Muscle of leg (tissue), 11 donors: Measurements from ENCODE around the gene CDKL1. TPM values are rescaled to one million over a fixed set of nuclear protein-coding genes. Genes with fewer than 3 reads are reported as not detected.
A peak's percentile ranks its signal among the peaks of the same experiment; 100 is the strongest.
"Not testable (repeated sequence)": the region's sequence is repeated elsewhere in the genome, so short reads cannot be mapped to it uniquely, and the experiment has no call there.

ENCODE experiments used
- DNase-seq: peaks from one replicate; pipeline ENCODE4 v3.0.0; 2013
- H3K27ac ChIP-seq: one replicate; pipeline ENCODE4 v1.5.1; 2013; ENCODE audit warnings: mild to moderate bottlenecking, low read length, control low read depth
- H3K27me3 ChIP-seq: one replicate; pipeline ENCODE4 v1.6.1; 2013; ENCODE audit warnings: low read length; ENCODE audit not compliant: control insufficient read depth, insufficient read depth
- H3K36me3 ChIP-seq: one replicate; pipeline ENCODE4 v1.6.1; 2013; ENCODE audit warnings: low read length; ENCODE audit not compliant: control insufficient read depth, insufficient read depth
- H3K4me1 ChIP-seq: one replicate; pipeline ENCODE4 v1.6.1; 2013; ENCODE audit warnings: low read length; ENCODE audit not compliant: control insufficient read depth, insufficient read depth
- H3K4me3 ChIP-seq: one replicate; pipeline ENCODE4 v1.5.1; 2013; ENCODE audit warnings: low read length, control low read depth
- H3K9me3 ChIP-seq: replicated peaks from 2 replicates; pipeline ENCODE4 v1.6.1; 2013; ENCODE audit warnings: low read depth, low read length; ENCODE audit not compliant: control insufficient read depth
- WGBS: methylation state at CpG from one replicate; pipeline ENCODE4 v1.1.5; 2013; ENCODE audit warnings: missing lambda C conversion rate; ENCODE audit not compliant: insufficient coverage; 5-methylcytosine and 5-hydroxymethylcytosine counted together
- polyA plus RNA-seq, 8 donors: library from polyadenylated mRNA; unstranded; fragments of 120-200 nt; gene quantifications; one replicate each; pipeline versions ENCODE4 v1.2.1 to v1.2.3, GENCODE V29; 2013; ENCODE audit warnings: inconsistent platforms in 1 of 8, low replicate concordance in 1 of 8; ENCODE audit not compliant: insufficient read length in 8 of 8, insufficient read depth in 1 of 8
- total RNA-seq: library from RNA; stranded (reverse); fragments of 120-200 nt; gene quantifications from one replicate; pipeline ENCODE4 v1.2.4, GENCODE V29; 2013

The CDKL1 gene
- total and polyA plus RNA-seq, 9 donors: 3.7 to 7.6 (median 4.8) TPM

DNA sequence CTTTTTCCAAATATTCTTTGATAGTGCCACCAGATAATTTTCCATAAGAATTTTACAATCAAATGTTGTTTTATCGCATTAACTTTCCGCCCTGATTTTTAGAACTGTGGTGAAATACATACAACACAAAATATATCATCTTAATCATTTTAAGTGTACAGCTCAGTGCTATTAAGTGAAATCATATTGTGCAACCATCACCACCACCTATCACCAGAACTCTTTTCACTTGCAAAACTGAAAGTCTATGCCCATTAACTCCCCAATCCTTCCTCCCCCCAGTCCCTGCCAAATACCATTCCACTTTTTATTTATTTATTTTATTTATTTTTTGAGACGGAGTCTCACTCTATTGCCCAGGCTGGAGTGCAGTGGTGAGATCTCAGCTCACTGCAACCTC lies 36.6 kb downstream of the CDKL1 start:
- no peak for DNase-seq
- Histone ChIP-seq H3K36me3 (peaks cover 6% of the 10 kb centered on the region), H3K4me3 (no peak overlapping the region), H3K9me3 (no peaks in the 10 kb centered on the region), H3K27me3 (no peaks in the 10 kb centered on the region), H3K27ac (no peak overlapping the region), H3K4me1 (peaks cover 11% of the 10 kb centered on the region)
- WGBS: no CpG with 5 or more reads among the region's 3 CpGs

DNA sequence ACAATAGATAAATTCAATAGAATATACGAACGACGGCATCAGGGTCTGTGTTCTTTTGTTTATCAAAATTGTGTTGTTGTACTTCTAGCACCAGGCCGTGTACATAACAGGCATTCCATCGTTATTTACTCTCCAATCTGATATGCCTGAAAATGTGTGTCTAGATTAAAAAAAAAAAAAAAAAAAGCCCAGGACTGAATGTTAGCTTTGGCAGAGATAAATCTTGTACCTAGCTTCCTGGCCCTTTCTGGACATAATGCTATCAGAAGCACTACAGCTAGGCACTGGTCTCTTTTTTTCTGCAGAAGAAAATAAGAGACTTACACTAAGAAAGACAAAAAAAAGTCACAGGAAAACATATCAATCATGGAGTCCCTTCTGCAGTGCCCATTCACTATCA lies 37.0 kb downstream of the CDKL1 start:
- H3K4me3 ChIP-seq: no peak overlapping the region
- H3K4me1 ChIP-seq: peaks cover 11% of the 10 kb centered on the region
- no CpG with 5 or more reads among the region's 5 CpGs for WGBS
- H3K36me3 ChIP-seq: peaks cover 6% of the 10 kb centered on the region
- no peaks in the 10 kb centered on the region for H3K9me3 ChIP-seq
- no peak overlapping the region for H3K27ac ChIP-seq
- no peaks in the 10 kb centered on the region for H3K27me3 ChIP-seq
- DNase-seq: no peak

DNA sequence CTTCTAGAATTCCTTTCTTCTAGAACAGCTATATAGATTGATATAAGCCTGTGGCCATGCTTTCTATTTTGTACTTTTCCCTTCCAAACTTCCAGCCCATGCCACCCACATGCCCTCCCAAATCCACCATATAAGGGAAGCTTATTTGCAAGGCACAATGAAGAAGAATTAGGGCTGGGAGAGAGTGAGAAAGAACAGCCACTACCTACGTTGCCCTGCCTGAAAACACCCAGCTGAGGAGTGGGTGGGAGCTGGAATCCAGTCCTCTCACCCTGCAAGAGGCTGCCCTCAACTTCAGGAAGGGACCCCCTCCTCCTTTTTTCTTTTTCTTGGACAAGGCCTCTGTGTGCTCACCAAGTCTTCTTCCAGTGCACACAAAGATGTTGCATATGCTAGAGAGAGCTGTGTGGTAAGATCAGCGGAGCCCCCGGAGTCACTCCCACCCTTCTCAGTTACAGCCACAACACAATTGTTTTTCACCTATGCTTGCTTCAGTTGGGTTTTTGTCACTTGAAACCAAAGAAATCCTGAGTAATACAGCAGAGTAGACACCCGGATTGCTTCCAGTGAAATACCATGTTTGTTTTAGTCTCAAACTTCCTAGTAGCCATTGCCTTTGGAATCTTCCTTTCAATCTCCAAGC lies 38.8 kb downstream of the CDKL1 start:
- no peak overlapping the region for H3K4me3 ChIP-seq
- H3K36me3 ChIP-seq: peaks cover 6% of the 10 kb centered on the region
- no peak for DNase-seq
- H3K27me3 ChIP-seq: no peaks in the 10 kb centered on the region
- H3K27ac ChIP-seq: no peak overlapping the region
- peaks cover 1% of the 10 kb centered on the region for H3K4me1 ChIP-seq
- 92% methylated on average over 3 of the region's 4 CpGs for WGBS
- no peaks in the 10 kb centered on the region for H3K9me3 ChIP-seq

DNA sequence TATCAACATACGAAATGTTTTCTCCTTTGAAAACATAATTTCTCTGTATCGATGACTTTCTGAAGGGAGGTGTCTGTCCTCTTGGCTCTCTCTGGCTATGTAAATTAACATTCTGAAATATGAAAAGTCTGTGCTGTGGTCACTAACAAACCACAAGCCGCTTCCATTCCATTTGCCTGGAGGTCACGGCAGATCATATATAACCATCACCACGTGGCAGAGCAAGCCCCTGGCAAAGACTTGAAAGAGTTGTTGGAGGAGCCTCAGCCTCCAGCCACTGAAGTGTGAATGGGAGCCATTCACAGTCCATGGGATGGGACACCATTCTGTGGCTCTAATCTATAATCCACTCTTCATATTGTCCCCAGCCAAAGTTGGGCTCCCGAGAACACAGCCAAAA lies 39.6 kb downstream of the CDKL1 start:
- no peaks in the 10 kb centered on the region for H3K27me3 ChIP-seq
- no CpG with 5 or more reads among the region's 6 CpGs for WGBS

DNA sequence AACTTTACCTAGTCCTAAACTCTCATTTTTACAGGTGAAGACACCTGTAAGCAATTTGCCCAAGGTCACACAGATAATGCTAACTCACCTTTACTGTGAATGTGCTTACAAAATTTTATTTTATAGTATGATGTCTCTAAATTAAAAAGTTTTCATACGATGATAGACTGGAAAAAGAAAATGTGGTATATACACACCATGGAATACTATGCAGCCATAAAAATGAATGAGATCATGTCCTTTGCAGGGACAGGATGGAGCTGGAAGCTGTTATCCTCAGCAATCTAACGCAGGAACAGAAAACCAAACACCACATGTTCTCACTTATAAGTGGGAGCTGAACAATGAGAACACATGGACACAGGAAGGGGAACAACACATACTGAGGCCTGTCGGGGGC lies 40.4 kb downstream of the CDKL1 start:
- no CpG with 5 or more reads among the region's 3 CpGs for WGBS
- not testable (repeated sequence) for DNase-seq, H3K9me3 ChIP-seq

More for the DNA sequence above, 39.6 kb downstream of the CDKL1 start:
- H3K36me3 ChIP-seq: peaks cover 6% of the 10 kb centered on the region
- H3K4me1 ChIP-seq: no peaks in the 10 kb centered on the region
- no peak overlapping the region for H3K27ac ChIP-seq
- no peaks in the 10 kb centered on the region for H3K9me3 ChIP-seq
- no peak for DNase-seq
- no peak overlapping the region for H3K4me3 ChIP-seq

DNA sequence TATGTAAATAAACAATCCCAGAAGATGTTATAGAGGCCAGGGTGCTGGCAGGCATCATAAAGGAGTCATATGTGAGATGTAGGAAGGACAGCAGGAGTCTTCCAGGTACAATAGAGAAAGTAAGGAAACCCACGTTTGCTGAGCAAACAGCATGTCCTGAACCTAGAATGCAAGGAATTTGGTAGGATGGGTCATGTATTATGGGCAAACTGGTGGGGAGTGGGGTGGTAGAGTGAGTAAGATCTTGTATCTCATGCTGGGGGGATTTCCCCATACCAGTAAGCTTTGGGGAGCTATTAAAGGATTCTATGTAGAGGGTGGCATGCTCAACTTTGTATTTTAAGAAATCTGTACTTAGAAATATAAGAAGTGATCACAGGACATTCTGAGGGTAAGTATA lies 41.0 kb downstream of the CDKL1 start:
- WGBS: 85% methylated on average over 1 of the region's 1 CpG

More for the DNA sequence above, 40.4 kb downstream of the CDKL1 start:
- H3K36me3 ChIP-seq, H3K27me3 ChIP-seq, H3K27ac ChIP-seq, H3K4me3 ChIP-seq, H3K4me1 ChIP-seq: not testable (repeated sequence)

DNA sequence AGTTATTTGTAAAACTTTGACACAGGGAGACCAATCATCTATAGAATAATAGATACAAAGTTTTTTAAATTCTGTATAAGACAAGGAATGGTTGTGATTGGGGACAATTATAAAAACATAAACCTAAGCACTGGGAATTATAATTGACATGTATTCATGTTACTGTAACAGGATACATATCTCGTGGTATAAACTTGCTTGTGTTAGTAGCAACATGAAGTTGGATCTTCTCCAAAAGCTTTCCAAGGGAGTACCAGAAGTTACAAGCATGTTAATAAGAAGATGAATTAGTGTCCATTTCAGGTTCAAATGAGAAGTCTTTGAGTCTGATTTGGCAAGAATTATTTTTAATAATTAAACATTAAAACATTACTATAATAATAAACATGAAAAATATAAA lies 42.2 kb downstream of the CDKL1 start:
- WGBS: no CpG with 5 or more reads among the region's 1 CpG
- DNase-seq: peak; percentile 40

More for the DNA sequence above, 41.0 kb downstream of the CDKL1 start:
- no peaks in the 10 kb centered on the region for H3K27me3 ChIP-seq
- no peaks in the 10 kb centered on the region for H3K4me1 ChIP-seq
- peaks cover 6% of the 10 kb centered on the region for H3K36me3 ChIP-seq
- H3K4me3 ChIP-seq: no peak overlapping the region
- no peak for DNase-seq
- H3K9me3 ChIP-seq: no peaks in the 10 kb centered on the region
- no peak overlapping the region for H3K27ac ChIP-seq

DNA sequence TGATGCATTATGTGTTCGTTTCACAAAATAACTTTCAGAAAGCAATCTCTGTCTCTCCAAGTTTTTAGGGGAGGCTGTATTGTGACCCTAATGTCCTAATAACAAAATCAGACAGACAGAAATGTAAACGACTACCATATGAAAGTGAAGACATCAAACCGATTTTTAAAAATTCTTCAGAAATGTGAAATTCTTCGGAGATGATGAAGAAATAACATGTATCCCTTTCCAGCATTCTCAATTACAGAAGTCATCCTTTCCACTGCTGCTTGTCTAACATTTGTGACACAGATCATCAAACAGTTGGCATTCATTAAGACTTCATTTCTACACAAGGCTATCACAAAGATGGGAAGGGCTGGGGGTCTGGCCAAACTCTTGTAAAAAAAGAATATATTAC lies 43.6 kb downstream of the CDKL1 start:
- H3K27me3 ChIP-seq: no peaks in the 10 kb centered on the region
- peak; percentile 41 for DNase-seq
- H3K27ac ChIP-seq: no peak overlapping the region
- peaks cover 6% of the 10 kb centered on the region for H3K36me3 ChIP-seq
- no peaks in the 10 kb centered on the region for H3K4me1 ChIP-seq
- no CpG with 5 or more reads among the region's 4 CpGs for WGBS
- no peak overlapping the region for H3K4me3 ChIP-seq
- H3K9me3 ChIP-seq: no peaks in the 10 kb centered on the region

More for the DNA sequence above, 42.2 kb downstream of the CDKL1 start:
- Histone ChIP-seq H3K4me3 (no peak overlapping the region), H3K9me3 (no peaks in the 10 kb centered on the region), H3K27ac (no peak overlapping the region), H3K27me3 (no peaks in the 10 kb centered on the region), H3K4me1 (no peaks in the 10 kb centered on the region), H3K36me3 (peaks cover 6% of the 10 kb centered on the region)

DNA sequence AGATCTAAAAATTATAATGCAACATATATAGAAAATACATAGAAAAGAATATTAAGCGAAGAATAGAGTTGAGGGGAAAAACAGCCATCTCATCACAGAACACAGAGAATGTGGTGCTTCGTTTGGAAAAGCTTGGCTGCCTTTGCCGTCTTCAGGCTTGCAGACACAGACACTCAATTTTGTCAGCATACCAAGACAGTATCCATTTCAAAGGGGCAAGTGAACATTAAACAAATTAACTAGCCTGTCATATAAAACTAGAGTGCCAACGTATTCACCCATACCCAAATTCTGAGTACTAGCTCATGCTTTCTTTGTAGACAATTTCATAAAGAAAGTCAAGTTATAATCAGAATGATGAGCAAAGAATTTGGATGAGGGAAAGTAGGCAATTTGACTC lies 44.1 kb downstream of the CDKL1 start:
- peaks cover 6% of the 10 kb centered on the region for H3K36me3 ChIP-seq
- H3K27me3 ChIP-seq: no peaks in the 10 kb centered on the region
- no peaks in the 10 kb centered on the region for H3K9me3 ChIP-seq
- 37% methylated on average over 2 of the region's 4 CpGs for WGBS
- peak; percentile 48 for DNase-seq
- no peak overlapping the region for H3K27ac ChIP-seq
- no peak overlapping the region for H3K4me3 ChIP-seq
- H3K4me1 ChIP-seq: peaks cover 2% of the 10 kb centered on the region

DNA sequence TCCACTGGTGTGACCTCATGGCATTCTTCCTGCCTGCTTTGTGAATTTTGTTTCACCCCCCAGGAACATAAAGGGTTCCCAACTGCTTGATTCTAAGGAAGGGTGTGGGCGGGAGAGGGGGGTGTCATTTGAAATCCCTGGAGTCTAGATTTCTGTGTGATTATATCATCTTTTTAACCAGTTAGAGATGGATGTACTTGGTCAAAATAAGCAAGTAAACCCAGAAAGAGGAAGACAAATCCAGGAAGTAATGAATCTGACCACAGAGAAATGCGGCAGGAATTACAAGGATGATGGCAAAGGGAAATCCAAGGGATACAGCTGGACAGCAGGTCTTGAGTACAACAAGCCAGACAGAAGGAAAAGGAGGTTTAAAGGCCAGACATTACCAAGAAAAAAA lies 45.7 kb downstream of the CDKL1 start:
- no peaks in the 10 kb centered on the region for H3K27me3 ChIP-seq
- no peak overlapping the region for H3K4me3 ChIP-seq
- WGBS: 72% methylated on average over 2 of the region's 2 CpGs
- no peaks in the 10 kb centered on the region for H3K36me3 ChIP-seq
- no peaks in the 10 kb centered on the region for H3K9me3 ChIP-seq
- peaks cover 4% of the 10 kb centered on the region for H3K4me1 ChIP-seq
- H3K27ac ChIP-seq: no peak overlapping the region
- no peak for DNase-seq

DNA sequence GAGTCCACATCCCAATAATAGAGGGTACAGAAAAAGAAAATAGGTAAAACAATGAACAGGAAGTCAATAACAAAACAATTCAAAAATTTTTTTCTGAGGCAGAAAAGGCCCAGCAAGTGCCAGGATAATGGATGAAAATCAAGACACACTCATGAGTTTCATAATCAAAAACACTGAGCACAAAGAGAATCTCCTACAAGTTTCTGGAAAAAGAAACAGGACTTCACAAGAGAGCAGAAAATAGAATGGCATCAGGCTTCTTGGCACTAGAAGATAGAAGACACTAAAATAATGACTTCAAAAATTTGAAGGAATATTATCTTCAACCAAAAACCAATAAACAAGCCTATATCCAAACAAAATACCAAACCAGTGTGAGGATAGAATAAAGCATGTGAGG lies 47.7 kb downstream of the CDKL1 start:
- H3K9me3 ChIP-seq: no peaks in the 10 kb centered on the region
- H3K4me3 ChIP-seq: no peak overlapping the region
- no peaks in the 10 kb centered on the region for H3K27me3 ChIP-seq
- no peak overlapping the region for H3K27ac ChIP-seq
- no peak for DNase-seq
- H3K4me1 ChIP-seq: peaks cover 6% of the 10 kb centered on the region
- no peaks in the 10 kb centered on the region for H3K36me3 ChIP-seq
